NCI-H460 (cell line): ENCODE results near the gene PML. TPM values are rescaled to one million over a fixed set of nuclear protein-coding genes. Genes with fewer than 3 reads are reported as not detected.

Experiments
- DNase-seq: peaks from one replicate; pipeline ENCODE4 v3.0.0-alpha.2; 2016; ENCODE audit warnings: low read depth; ENCODE audit errors: extremely low read depth
- total RNA-seq: library from RNA; depleted of rRNA; stranded (reverse); fragments of >200 nt; shearing (Covaris generic); gene quantifications from 2 replicates; pipeline ENCODE4 v1.2.3, GENCODE V29; 2014

The PML gene
- total RNA-seq, 1 experiment from 2014 or later: 10.1 TPM

DNA sequence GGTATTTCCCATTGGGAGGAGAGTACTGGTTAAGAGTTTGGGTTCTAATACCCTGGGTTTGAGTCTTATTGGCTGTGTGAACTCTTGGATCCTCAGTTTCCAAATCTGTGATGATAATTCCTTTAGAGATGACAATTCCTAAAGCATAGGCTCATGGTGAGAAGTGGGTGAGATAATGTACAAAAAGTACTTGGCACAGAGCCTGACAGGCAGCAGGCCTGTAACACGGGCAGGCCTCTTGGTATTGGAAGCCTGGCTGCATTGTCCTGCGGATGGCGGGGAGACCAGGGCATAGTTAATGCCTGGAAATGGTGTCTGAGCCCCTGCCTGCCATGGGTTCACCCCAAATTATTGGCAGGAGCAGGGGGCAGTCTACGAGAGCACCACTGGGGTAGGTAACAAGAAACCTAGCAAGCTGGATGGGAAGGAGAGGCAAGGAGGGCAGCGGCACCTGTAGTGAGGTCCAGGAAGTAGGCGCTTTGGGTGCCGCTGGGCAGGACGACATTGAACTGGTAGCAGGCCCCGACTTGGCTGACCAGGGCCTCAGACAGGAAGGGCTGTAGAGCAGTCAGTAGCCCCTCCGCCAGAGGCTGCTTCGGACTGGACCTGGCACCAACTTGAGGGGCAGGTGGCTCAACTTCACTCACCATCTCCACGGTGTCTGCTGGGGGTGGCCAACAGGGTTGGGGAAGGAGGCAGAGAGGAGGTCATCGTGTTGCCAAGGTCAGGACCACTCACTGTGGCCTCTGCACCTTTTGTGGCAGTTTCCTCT, 10.1 kb upstream of the PML start:
- DNase-seq: no peak

DNA sequence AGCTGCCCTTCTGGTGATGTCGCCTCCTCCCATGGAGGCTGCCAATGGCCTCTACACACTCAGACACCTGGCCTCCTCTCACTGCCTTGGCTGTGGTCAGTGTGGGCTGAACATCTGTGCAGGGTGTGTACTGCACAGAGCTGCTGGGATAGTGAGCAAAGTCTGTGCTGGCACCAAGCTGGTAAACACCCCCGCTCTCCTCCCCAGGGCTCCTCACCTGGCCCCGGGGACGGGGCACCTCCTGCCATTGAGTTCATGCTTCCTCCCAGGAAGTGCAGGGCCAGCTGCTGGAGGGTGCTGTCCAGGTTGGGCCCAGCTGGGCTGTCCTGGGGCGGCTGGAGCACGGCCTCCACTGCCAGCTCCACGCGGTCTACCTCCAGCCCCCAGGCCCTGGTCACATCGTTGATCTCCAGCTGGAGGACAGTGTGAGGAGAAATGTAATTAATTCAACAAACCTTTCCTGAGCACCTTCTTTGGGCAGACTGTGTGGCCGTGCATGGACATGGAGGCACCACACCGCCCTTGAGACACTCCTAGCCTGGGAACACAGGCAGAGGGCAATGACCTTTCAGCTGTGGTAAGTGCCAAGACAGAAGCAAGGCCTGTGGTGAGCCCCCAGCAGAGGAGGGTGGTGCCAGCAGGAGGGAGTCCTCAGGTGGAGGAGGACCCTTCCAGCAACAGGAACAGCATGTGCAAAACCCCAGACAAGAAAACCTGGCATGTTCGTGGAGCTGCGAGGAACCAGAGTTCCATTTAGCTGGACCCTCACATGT, 9.2 kb upstream of the PML start:
- DNase-seq: no peak

DNA sequence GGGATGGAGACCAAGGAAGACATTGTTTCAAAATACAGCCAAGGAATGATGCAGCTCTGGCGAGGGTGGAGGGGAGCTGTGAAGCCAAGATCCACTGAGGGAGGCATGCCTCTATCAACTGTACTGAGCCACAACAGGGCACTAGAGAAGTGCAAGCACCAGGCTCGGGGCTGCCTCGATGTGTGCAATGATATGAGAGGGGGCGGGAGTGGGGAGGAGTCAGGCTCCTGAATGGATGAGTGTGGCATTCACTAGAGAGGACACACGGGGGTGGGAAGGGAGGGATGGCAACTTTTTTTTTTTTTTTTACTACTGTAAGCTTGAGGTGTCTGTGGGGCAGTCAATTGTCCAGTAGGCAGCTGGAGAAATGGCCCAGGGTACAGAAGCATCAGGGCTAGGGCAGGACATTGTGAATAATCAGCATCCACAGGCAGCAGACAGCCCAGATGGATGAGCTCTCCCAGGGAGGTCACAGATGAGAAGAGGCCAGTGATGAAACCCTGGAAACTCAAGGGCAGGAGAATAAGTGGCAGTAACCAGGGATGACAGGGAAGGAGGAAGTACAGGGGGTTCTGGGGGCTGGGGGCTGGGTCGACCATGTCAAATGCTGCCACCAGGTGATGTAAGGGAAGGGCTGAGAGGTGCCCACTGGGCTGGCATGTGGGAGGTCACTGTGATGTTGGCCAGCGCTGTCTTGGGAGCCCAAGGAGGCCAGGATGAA, 8.3 kb upstream of the PML start:
- DNase-seq: no peak

DNA sequence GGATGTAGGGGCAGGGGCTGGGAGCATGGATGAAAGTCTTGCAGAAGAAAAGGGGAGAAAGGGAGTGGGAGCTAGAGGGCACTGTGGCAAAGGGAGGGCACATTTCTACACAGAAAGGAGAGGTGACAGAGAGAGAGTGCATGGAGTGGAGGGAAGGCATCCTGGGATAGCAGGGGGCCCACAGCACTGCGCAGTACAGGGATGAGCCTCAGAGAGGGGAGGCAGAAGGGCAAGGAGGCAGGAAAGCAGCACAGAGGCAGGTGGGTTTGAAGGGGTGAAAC, 7.8 kb upstream of the PML start:
- DNase-seq: no peak

DNA sequence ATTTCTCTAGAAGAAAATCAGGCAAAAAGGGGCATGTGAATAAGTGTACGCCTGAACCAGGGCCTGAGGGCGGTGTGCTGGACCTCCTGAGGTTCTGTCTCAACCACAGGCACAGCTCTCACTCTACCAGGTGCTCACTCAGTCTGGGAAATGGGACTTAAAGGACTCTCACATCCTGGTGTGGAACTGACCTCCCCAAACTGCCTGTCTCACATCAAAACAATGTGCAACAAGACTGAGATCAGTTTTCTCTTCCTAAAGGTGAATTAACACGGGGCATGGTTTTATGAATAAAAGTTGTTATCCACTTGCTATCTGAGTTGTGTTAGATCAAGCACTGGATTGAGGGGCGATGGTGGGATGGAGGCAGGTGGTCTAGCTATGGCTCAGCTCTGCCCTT, 7.3 kb upstream of the PML start:
- no peak for DNase-seq

DNA sequence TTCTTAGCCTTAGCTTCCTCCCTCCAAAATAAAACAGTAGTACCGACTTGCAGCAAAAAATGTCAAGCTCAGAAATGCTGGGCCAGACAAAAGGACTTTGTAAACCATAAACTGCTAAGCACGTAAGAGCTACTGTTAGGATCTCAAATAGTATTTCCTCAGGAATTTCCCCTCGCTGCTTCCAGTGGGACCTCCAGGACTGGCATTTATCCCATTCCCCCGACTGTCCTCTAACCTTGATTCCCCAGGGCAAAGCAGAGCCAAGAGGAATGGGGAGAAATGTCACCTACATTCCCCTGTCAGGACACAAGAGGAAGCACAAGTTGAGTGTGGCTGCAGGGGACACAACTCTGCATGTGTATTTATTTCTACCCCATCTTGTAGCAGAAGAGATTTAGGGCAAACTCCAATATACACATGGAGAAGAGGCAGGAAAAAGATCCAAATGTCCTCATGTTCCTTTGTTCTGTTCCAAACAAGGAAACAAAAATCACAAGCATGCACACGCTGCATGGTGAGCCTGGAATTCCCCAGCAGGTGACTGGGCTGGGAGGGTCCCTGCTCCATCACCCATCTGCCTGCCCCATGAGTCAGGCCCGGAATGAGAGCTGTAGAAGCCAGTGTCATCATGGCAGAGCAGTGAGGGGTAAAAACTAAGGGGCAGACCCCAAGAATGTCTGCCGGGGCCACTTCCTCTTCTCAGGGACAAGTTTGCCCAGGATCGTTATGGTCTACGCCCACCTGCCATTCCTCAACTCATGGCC, 6.7 kb upstream of the PML start:
- no peak for DNase-seq

DNA sequence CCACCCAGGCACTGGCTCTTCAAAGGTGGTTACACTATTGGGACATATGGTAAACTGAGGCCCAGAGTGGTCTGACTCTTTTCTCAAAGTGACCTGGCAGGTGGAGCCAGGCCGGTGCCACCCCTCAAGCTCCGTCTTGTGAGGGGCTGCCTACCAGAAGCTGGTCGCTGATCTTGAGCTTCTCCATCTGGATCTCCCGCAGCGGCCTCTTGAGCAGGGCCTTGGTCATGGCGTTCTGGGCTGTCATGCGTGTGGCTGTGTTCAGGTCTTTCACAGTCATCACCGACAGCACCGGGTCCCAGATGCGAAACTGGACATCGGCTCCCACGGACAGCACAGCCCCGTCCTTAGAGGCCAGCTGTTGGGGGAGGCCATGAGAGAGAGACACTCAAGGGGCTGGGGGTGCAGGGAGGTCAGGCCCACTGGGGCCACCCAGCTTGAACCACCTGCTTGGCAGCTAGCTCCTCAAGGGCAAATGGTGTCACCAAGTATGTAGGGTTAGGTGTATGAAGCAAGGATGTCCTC, 6.0 kb upstream of the PML start:
- no peak for DNase-seq

DNA sequence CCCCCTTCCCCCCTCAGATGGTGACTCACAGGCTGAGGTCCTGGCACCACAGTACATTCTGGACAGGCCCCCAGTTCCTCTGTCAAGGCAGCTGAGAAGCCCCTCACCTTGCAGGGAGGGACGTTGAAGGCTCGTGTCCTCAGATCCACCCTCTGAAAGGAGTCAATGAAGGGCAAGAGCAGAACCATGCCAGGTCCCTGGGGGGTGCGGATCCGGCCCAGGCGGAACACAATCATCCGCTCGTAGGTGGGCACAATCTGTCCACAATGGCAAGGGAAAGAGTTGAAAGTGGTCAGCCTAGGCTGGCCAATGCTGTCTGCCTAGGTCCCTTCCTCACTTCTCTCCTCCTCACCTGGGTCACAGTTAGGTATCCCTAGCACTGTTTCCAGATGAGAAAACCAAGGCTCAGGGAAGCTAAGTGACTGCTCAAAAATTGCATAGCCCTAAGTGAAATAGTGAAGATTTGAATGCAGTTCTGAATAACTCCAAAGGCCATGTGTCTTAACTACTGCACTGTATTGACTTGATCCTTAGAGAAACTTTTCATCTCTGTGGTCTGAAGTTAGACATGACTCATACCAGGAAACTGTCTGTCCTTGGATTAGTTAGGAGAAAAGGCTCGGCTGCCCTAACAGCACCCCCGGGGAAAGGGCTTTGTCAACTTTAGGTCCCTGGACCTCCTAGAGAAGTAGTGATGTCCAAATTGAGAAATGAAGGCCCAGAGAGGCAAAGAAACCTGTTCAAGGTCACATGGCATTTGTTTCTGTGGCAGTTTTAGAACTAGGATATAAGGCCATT, 5.3 kb upstream of the PML start:
- DNase-seq: no peak

DNA sequence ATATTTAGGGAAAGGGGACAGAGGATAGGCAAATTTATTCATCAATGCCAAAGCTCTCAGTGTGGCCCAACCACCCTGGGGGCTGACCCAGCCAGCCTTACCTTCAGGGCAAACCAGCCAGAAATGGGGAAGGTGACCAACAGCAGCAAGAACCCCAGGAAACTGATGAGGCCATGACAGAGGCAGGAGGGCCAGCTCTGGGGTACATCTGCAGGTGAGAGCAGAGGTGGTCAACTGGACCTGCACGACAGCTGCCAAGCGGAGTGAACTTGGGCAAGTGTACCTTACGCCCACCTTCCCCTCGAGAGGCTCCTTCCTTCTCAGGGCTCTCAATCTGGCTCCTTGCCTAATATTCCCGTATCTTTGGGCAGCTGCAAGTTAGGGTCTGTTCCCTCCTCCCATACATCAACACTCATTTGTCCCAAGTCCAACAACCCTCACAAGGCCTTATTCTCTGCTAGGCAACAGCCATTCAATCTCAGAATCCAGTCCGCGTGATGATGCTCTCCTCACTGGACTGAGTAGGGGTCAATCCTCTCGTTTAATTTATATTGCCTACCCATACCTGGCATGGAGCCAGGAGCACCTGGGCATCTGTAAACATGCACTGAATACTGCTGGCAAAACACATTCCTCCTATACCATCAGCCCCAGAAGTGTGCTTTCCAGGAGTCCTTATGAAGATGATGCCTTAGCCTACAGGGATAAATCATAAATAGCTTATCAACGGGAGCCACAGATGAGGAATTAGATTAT, 4.1 kb upstream of the PML start:
- no peak for DNase-seq

DNA sequence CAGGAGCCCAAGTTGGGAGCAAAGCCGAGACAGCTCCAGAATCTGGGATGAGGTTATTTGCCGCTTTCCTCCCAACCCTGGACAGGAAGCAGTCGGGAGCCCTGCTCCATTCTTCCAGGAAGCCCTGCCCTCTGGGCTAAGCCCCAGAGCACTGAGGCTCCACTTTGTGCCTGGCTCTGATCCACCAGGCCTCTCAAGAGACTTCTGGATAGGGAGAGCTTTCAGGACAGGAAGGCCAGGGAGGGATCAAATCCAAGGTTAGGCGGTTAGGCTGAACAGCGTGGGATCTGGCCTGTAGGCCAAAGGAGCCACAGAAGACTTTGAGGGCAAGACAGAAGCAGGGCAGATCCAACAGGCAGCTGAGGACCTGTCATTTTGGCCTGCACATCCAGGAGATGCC, 3.3 kb upstream of the PML start:
- DNase-seq: no peak

DNA sequence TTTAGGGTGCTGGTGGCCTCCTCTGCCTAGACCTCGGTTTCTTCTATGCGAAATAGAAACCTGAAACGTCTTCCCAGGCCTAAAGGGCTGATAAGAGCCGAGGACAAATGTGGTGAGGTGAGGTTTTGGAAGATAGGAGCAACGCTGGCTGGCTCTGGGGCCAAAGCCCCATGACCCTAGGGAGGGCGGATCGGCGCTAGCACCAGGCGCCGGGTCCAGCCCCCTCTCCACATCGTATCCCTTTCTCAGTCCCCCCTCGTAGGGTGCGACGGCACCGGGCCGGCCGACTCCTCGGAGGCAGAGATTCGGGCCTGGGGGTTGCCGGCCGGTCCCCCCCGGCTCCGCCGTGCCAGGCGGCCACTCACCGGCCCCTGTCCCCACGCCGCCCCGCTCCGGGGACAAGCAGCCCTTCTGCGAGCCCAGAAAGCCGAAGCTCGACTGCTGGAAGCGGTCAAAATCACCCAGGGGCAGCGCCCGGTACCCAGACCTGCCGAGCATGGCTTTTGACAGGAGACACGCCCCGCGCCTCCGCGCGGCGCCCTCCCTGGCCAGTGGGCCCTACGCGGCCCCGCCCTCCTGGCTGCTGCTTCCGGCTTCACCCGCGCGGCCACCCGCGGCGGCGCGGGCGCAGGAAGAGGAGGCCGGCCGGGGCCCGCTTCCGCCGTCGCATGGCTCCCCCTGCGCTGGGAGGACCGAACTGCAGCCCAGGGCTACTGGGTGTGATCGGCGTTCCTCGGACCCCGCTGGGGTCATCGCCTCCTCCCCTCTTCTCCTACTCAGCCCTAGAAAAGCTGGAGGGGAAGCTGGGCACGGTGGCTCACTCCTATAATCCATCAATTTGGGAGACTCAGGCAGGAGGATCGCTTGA, 2.6 kb upstream of the PML start, which contains the start of gene STOML1:
TSS of gene STOML1 (minus strand) at position 570 of the 868 bp plus-strand sequence. CDS start at position 498, 72 bp downstream.
- DNase-seq: peak; percentile 85

DNA sequence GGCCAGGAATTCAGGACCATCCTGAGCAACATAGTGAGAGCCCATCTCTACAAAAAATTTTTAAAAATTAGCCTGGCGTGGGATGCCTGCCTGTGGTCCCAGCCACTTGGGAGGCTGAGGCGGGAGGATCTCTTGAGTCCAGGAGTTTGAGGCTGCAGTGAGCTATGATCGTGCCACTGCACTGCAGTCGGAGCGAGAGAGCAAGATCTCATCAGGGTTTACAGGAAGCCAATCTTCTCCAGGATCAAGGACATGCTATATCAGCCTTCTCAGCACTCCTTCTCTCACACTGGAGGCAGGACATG, 2.0 kb upstream of the PML start:
- DNase-seq: no peak

DNA sequence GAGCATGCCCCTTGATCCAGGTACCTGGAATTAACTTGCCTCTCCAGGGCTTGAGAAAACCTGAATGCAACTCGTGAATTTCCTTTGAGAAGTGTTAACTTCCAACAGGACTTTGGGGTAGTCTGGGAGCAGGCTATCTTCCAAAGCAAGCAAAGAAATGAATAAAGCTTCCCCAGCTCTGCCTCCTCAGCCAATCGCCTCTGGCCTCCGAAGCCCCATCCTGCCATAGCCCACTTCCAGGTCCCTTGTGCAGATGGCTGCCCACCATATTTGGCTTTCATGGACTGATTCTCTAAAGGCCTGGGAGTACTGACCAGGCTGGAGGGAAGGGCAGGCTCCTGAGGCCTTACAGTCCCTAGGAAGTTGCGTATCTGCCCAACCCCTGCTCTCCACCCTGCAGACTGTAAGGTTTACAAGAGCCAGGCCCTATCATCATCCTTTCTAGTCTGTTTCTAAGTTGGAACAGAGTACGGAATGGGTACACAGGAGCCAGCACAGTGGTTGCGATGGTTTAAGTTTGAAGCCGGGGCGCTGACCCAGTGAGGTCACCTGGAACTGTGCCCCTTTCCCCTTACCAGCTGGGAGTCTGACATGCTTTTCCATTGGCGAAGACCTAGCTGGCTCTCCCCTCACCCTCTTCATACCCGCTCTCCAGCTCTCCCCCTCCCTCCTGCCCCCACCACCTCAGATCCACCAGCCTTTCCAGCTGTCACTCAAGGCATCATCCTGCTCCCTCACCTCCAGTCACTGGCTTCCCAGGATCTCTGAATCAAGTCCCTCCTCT, 1.1 kb upstream of the PML start:
- no peak for DNase-seq

DNA sequence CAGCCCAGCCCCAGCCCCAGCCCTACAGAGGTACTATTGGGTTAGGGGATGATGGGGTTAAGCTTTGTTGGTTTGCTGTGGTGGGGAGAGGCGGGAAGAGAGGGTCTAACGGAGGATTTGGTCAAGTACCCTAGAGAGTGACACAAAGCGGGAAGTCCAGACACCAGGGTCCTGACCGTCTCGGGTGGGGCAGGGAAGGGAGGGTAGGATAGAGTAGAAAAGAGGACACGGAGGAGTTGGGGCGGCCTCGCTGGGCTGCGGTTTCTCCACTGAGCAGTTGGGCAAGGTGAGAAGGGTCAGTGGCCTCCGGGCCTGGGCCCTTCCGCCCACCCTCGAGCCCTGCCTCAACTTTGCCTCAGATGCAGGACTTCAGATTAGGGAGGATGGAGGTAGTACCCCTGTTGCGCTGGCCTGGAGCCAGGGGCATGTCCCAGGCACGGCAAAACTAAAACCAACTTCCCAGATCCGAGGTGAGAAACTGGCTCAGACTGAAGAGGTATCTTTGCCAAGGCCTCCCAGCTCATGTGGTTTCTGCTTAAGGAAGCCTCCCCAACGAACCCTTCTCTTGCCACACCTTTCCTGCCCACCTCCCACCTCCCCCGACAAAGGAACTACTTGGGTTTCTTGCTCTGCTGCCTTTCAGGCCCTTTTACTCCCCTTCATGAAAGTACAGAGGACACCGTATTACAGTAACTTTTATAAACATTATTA, 551 bp downstream of the PML start:
- no peak for DNase-seq

DNA sequence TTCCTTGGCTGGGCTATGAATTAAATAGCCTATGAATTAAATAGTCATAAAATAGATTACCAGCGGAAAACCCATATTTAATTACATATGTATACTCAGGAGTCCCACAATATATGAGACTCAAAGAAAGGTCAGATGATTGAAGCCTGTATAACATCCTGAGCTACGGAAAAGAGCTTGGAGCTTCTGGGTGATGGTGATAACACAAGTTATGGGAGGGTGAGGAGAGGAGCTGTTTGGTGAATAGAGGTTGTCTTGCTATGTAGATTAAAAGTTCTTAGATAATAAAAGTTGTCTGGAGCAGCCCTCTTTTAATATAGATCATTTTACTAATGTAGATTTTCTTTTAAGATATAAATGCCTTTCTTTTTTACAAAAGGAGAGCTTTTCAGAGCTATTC, 1.8 kb downstream of the PML start:
- no peak for DNase-seq

DNA sequence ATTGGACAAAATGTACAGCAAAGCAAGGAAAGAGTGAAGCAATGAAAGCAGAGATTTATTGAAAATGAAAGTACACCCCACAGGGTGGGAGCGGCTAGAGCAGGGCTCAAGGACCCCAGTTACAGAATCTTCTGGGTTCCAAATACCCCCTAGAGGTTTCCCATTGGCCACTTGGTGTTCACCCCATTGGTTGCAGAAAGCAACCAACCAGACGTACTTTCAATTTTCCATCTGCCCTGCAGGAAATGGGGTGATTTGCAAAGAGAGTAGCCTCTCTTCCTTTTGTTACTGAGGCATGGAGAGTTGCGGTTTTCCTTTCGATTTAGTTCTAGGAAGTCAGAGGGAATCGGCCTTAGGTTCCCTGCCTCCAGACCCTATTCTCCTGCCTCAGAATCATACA, 2.4 kb downstream of the PML start:
- no peak for DNase-seq

DNA sequence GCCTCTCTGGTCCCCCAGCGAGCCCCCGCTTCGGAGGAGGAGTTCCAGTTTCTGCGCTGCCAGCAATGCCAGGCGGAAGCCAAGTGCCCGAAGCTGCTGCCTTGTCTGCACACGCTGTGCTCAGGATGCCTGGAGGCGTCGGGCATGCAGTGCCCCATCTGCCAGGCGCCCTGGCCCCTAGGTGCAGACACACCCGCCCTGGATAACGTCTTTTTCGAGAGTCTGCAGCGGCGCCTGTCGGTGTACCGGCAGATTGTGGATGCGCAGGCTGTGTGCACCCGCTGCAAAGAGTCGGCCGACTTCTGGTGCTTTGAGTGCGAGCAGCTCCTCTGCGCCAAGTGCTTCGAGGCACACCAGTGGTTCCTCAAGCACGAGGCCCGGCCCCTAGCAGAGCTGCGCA, 3.5 kb downstream of the PML start:
- DNase-seq: no peak
